SK-N-SH (cell line): ENCODE data around the gene CRYBA1.
A peak's percentile ranks its signal among the peaks of the same experiment; 100 is the strongest.

Experiments
- CHD2 ChIP-seq: fragments of 150-350 bp; IDR thresholded peaks from 2 replicates; pipeline ENCODE4 v1.6.1; 2018; ENCODE audit warnings: low read length; ENCODE audit not compliant: partially characterized antibody
- GABPA ChIP-seq: IDR thresholded peaks from 2 replicates; pipeline ENCODE4 v1.4.0; 2012; ENCODE audit warnings: low read depth, mild to moderate bottlenecking
- MAX ChIP-seq: IDR thresholded peaks from 2 replicates; pipeline ENCODE4 v1.4.0; 2012; ENCODE audit warnings: low read depth
- RAD21 ChIP-seq: IDR thresholded peaks from 2 replicates; pipeline ENCODE4 v1.6.1; 2012; ENCODE audit warnings: mild to moderate bottlenecking, low read length
- TAF1 ChIP-seq: IDR thresholded peaks from 2 replicates; pipeline ENCODE4 v1.6.1; 2012; ENCODE audit warnings: low read depth, mild to moderate bottlenecking, low read length, moderate library complexity, borderline replicate concordance
- USF2 ChIP-seq: fragments of 150-350 bp; IDR thresholded peaks from 2 replicates; pipeline ENCODE4 v1.6.1; 2017; ENCODE audit warnings: antibody characterized with exemption, low read length, low read depth, borderline replicate concordance
- YY1 ChIP-seq: IDR thresholded peaks from 2 replicates; pipeline ENCODE4 v1.4.0; 2012; ENCODE audit warnings: low read depth, mild to moderate bottlenecking
- TF ChIP-seq, protein P1 (sequence below): fragments of 200-600 bp; sonication (generic); IDR thresholded peaks from 2 replicates; pipeline ENCODE4 v1.6.1; 2017; ENCODE audit warnings: antibody characterized with exemption, mild to moderate bottlenecking, moderate library complexity
- TF ChIP-seq, protein P2 (sequence below): IDR thresholded peaks from 2 replicates; pipeline ENCODE4 v1.6.1; 2012; ENCODE audit warnings: mild to moderate bottlenecking, low read depth, low read length, moderate library complexity

- no peak for TF ChIP-seq CHD2
- TF ChIP-seq MAX = peak; percentile 52; the same call in 1 of the 2 replicates
- peak; percentile 21; the same call in 1 of the 2 replicates for TF ChIP-seq GABPA
- peak; percentile 31 for TF ChIP-seq RAD21
- TF ChIP-seq YY1 = 0 out of 2 replicates have a peak, but pooled peaks have one; percentile 59
- peak; percentile 15; the same call in 1 of the 2 replicates for TF ChIP-seq TAF1
- TF ChIP-seq, protein P1, sequence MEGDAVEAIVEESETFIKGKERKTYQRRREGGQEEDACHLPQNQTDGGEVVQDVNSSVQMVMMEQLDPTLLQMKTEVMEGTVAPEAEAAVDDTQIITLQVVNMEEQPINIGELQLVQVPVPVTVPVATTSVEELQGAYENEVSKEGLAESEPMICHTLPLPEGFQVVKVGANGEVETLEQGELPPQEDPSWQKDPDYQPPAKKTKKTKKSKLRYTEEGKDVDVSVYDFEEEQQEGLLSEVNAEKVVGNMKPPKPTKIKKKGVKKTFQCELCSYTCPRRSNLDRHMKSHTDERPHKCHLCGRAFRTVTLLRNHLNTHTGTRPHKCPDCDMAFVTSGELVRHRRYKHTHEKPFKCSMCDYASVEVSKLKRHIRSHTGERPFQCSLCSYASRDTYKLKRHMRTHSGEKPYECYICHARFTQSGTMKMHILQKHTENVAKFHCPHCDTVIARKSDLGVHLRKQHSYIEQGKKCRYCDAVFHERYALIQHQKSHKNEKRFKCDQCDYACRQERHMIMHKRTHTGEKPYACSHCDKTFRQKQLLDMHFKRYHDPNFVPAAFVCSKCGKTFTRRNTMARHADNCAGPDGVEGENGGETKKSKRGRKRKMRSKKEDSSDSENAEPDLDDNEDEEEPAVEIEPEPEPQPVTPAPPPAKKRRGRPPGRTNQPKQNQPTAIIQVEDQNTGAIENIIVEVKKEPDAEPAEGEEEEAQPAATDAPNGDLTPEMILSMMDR = peak; percentile 26
- no peak for TF ChIP-seq USF2
- TF ChIP-seq, protein P2, sequence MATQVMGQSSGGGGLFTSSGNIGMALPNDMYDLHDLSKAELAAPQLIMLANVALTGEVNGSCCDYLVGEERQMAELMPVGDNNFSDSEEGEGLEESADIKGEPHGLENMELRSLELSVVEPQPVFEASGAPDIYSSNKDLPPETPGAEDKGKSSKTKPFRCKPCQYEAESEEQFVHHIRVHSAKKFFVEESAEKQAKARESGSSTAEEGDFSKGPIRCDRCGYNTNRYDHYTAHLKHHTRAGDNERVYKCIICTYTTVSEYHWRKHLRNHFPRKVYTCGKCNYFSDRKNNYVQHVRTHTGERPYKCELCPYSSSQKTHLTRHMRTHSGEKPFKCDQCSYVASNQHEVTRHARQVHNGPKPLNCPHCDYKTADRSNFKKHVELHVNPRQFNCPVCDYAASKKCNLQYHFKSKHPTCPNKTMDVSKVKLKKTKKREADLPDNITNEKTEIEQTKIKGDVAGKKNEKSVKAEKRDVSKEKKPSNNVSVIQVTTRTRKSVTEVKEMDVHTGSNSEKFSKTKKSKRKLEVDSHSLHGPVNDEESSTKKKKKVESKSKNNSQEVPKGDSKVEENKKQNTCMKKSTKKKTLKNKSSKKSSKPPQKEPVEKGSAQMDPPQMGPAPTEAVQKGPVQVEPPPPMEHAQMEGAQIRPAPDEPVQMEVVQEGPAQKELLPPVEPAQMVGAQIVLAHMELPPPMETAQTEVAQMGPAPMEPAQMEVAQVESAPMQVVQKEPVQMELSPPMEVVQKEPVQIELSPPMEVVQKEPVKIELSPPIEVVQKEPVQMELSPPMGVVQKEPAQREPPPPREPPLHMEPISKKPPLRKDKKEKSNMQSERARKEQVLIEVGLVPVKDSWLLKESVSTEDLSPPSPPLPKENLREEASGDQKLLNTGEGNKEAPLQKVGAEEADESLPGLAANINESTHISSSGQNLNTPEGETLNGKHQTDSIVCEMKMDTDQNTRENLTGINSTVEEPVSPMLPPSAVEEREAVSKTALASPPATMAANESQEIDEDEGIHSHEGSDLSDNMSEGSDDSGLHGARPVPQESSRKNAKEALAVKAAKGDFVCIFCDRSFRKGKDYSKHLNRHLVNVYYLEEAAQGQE = 0 out of 2 replicates have a peak, but pooled peaks have one; percentile 31
Observed at GRCh38 chr17:29240968-29241963, 5.4 kb upstream of the CRYBA1 start.
